H1 (cell line): ENCODE data around the gene IRGQ. TPM values are rescaled to one million over a fixed set of nuclear protein-coding genes. Genes with fewer than 3 reads are reported as not detected.

Experiments
- CTCF ChIA-PET: fragments of 300-600 bp; sonication (Branson Sonifier 250); formaldehyde crosslinking; loops from one replicate; lab custom pipeline; 2021; ENCODE audit not compliant: partially characterized antibody; lab: Charles Lee
- POLR2A ChIA-PET: fragments of 300-600 bp; sonication (Branson Sonifier 250); formaldehyde crosslinking; loops from one replicate; lab custom pipeline; 2021; ENCODE audit warnings: inconsistent platforms; ENCODE audit not compliant: partially characterized antibody; lab: Charles Lee
- DNase-seq, 2 experiments: peaks; one replicate each; pipeline versions ENCODE4 v3.0.0 to v3.0.0-alpha.2; 2010 to 2022; ENCODE audit warnings: low spot score in 2 of 2, low read depth in 1 of 2, mixed read lengths in 1 of 2
- FAIRE-seq: peaks from 2 replicates; lab custom pipeline; 2011; peaks lifted over from hg19 to GRCh38; lab: Jason Lieb, UNC
- H2AFZ ChIP-seq: 2 replicates; pipeline ENCODE4 v1.8.1; 2012; ENCODE audit warnings: low read length, inconsistent platforms
- H2AK5ac ChIP-seq: 2 replicates; pipeline ENCODE4 v1.6.1; 2013; ENCODE audit warnings: low read depth, low read length
- H2BK120ac ChIP-seq: replicated peaks from 2 replicates; pipeline ENCODE3; 2013; ENCODE audit warnings: low read depth, low read length, inconsistent platforms
- H2BK12ac ChIP-seq: 2 replicates; pipeline ENCODE4 v1.6.1; 2013; ENCODE audit warnings: low read depth, low read length
- H2BK15ac ChIP-seq: 2 replicates; pipeline ENCODE4 v1.6.1; 2013; ENCODE audit warnings: low read length
- H2BK20ac ChIP-seq: 2 replicates; pipeline ENCODE4 v1.6.1; 2013; ENCODE audit warnings: low read length
- H2BK5ac ChIP-seq: 2 replicates; pipeline ENCODE4 v1.6.1; 2013; ENCODE audit warnings: low read depth, low read length
- H3K14ac ChIP-seq: 2 replicates; pipeline ENCODE4 v1.6.1; 2013; ENCODE audit warnings: inconsistent platforms; ENCODE audit not compliant: insufficient read length
- H3K18ac ChIP-seq: 2 replicates; pipeline ENCODE4 v1.6.1; 2013; ENCODE audit warnings: low read length; ENCODE audit errors: extremely low read depth
- H3K23ac ChIP-seq: 2 replicates; pipeline ENCODE4 v1.6.1; 2013; ENCODE audit warnings: inconsistent platforms; ENCODE audit not compliant: insufficient read length
- H3K23me2 ChIP-seq: 2 replicates; pipeline ENCODE4 v1.6.1; 2013; ENCODE audit warnings: low read depth, low read length
- H3K27ac ChIP-seq: 2 replicates; pipeline ENCODE4 v1.6.1; 2011; ENCODE audit warnings: low read depth, low read length, inconsistent platforms
- H3K27me3 ChIP-seq, 4 experiments: replicated peaks in 1 of 4; 1 replicate in 1 of 4; 2 replicates in 3 of 4; pipeline versions ENCODE4 v1.6.1 to v1.8.1; 2011 to 2013; ENCODE audit warnings: low read length in 3 of 4, mild to moderate bottlenecking in 3 of 4, inconsistent platforms in 2 of 4, mixed read lengths in 2 of 4, moderate library complexity in 1 of 4; ENCODE audit not compliant: control insufficient read depth in 3 of 4, insufficient read depth in 3 of 4; ENCODE audit errors: extremely low read depth in 1 of 4
- H3K36me3 ChIP-seq, 4 experiments: 2 replicates each; pipeline versions ENCODE4 v1.6.1 to v1.8.1; 2011 to 2013; ENCODE audit warnings: mild to moderate bottlenecking in 4 of 4, low read length in 3 of 4, moderate library complexity in 2 of 4, control low read depth in 1 of 4, inconsistent platforms in 1 of 4; ENCODE audit not compliant: insufficient read depth in 4 of 4, control insufficient read depth in 2 of 4
- H3K4ac ChIP-seq: replicated peaks from 2 replicates; pipeline ENCODE3; 2013; ENCODE audit warnings: low read length, low read depth, mixed read lengths, inconsistent platforms; ENCODE audit not compliant: insufficient read length
- H3K4me1 ChIP-seq, 4 experiments: replicated peaks in 1 of 4; 1 replicate in 1 of 4; 2 replicates in 3 of 4; pipeline versions ENCODE4 v1.6.1 to v1.8.1; 2011 to 2013; ENCODE audit warnings: low read length in 3 of 4, inconsistent platforms in 2 of 4, mixed read lengths in 1 of 4; ENCODE audit not compliant: insufficient read depth in 4 of 4, control insufficient read depth in 3 of 4
- H3K4me2 ChIP-seq, 2 experiments: 2 replicates each; pipeline versions ENCODE4 v1.6.1 to v1.8.1; 2011 to 2013; ENCODE audit warnings: low read depth in 2 of 2, low read length in 2 of 2, control low read depth in 1 of 2, inconsistent platforms in 1 of 2, mild to moderate bottlenecking in 1 of 2; ENCODE audit not compliant: insufficient read depth in 1 of 2
- H3K4me3 ChIP-seq, 4 experiments: fragments of 200-600, 300-600 bp in 1 of 4; sonication (generic), shearing (Covaris generic), sonication (Bioruptor Twin) in 1 of 4; 2 replicates each; pipeline versions ENCODE4 v1.5.1 to v1.8.1; 2011 to 2016; ENCODE audit warnings: low read length in 4 of 4, low read depth in 3 of 4, control low read depth in 2 of 4, inconsistent platforms in 2 of 4, mild to moderate bottlenecking in 2 of 4, mixed read lengths in 1 of 4, moderate library complexity in 1 of 4; ENCODE audit not compliant: insufficient read depth in 2 of 4; ENCODE audit errors: extremely low read depth in 1 of 4
- H3K56ac ChIP-seq: replicated peaks from 2 replicates; pipeline ENCODE3; 2013; ENCODE audit warnings: low read depth, mild to moderate bottlenecking, mixed read lengths, low read length, inconsistent platforms; ENCODE audit not compliant: insufficient read length
- H3K79me1 ChIP-seq: 2 replicates; pipeline ENCODE4 v1.6.1; 2013; ENCODE audit warnings: low read depth, low read length, control low read depth
- H3K79me2 ChIP-seq, 2 experiments: 2 replicates each; pipeline versions ENCODE4 v1.6.1 to v1.8.1; 2012 to 2013; ENCODE audit warnings: low read length in 2 of 2, mild to moderate bottlenecking in 2 of 2, inconsistent platforms in 1 of 2; ENCODE audit not compliant: insufficient read depth in 2 of 2, control insufficient read depth in 1 of 2
- H3K9ac ChIP-seq, 4 experiments: replicated peaks in 1 of 4; 1 replicate in 1 of 4; 2 replicates in 3 of 4; pipeline versions ENCODE4 v1.6.1 to v1.8.1; 2011 to 2013; ENCODE audit warnings: low read depth in 3 of 4, low read length in 3 of 4, control low read depth in 2 of 4, mild to moderate bottlenecking in 2 of 4, moderate library complexity in 2 of 4, inconsistent platforms in 1 of 4; ENCODE audit errors: extremely low read depth in 1 of 4
- H3K9me3 ChIP-seq, 2 experiments: 2 replicates each; pipeline versions ENCODE4 v1.6.1 to v1.8.1; 2012 to 2013; ENCODE audit warnings: mild to moderate bottlenecking in 2 of 2, moderate library complexity in 2 of 2, control low read depth in 1 of 2, inconsistent platforms in 1 of 2, low read depth in 1 of 2, low read length in 1 of 2, mixed read lengths in 1 of 2; ENCODE audit not compliant: insufficient read depth in 2 of 2
- H4K20me1 ChIP-seq, 2 experiments: replicated peaks in 1 of 2; 2 replicates each; pipeline versions ENCODE3 to v1.8.1; 2011 to 2013; ENCODE audit warnings: inconsistent platforms in 2 of 2, low read length in 2 of 2, mild to moderate bottlenecking in 1 of 2; ENCODE audit not compliant: insufficient read depth in 2 of 2, control insufficient read depth in 1 of 2
- H4K5ac ChIP-seq: 2 replicates; pipeline ENCODE4 v1.6.1; 2013; ENCODE audit warnings: low read length, low read depth, mixed read lengths, inconsistent platforms; ENCODE audit not compliant: insufficient read length
- H4K8ac ChIP-seq: 2 replicates; pipeline ENCODE4 v1.8.0; 2013; ENCODE audit warnings: mild to moderate bottlenecking, moderate library complexity, low read length, inconsistent platforms; ENCODE audit not compliant: insufficient read depth; ENCODE audit errors: extremely low read depth
- H4K91ac ChIP-seq: replicated peaks from 2 replicates; pipeline ENCODE3; 2013; ENCODE audit warnings: low read length, mixed read lengths, inconsistent platforms; ENCODE audit not compliant: insufficient read length
- CHD1 ChIP-seq: IDR thresholded peaks from 2 replicates; pipeline ENCODE4 v1.6.1; 2012; ENCODE audit warnings: low read depth, low read length, improper control_type of control experiment
- CTBP2 ChIP-seq: IDR thresholded peaks from 2 replicates; pipeline ENCODE4 v1.7.0; 2011; ENCODE audit warnings: borderline replicate concordance, mild to moderate bottlenecking, moderate library complexity, mixed read lengths, low read length; ENCODE audit not compliant: insufficient read depth, insufficient read length
- EP300 ChIP-seq, 2 experiments: IDR thresholded peaks; 1 replicate in 1 of 2; 2 replicates in 1 of 2; pipeline ENCODE4 v1.6.1; 2011 to 2012; ENCODE audit warnings: low read depth in 2 of 2, low read length in 2 of 2, mild to moderate bottlenecking in 2 of 2, borderline replicate concordance in 1 of 2, inconsistent platforms in 1 of 2, moderate library complexity in 1 of 2
- polyA plus RNA-seq, 7 experiments: library from polyadenylated mRNA; depleted of rRNA in 3 of 7; stranded (reverse) in 5 of 7; unstranded in 2 of 7; fragments of >200 nt in 5 of 7; fragments of 200-250 nt in 2 of 7; gene quantifications; 1 replicate in 5 of 7; 2 replicates in 1 of 7; 4 replicates in 1 of 7; pipeline versions ENCODE4 v1.2.1 to v1.2.3, GENCODE V29; 2011 to 2013; ENCODE audit warnings: missing spikeins in 2 of 7, mixed read lengths in 2 of 7
- total RNA-seq: library from RNA; stranded (reverse); fragmentation: NEBNext Ultra II Directional; extraction: Animal tissue kit (Norgen Biotek cat#: 25700); gene quantifications from 2 replicates; pipeline ENCODE4 v1.2.1, GENCODE V29; 2021

Gene IRGQ
- total and polyA plus RNA-seq, 2 of the 8 experiments (the other 6 are each of a cell fraction or from before 2014, with no cell fraction given) = 16.0 to 42.9 TPM

DNA sequence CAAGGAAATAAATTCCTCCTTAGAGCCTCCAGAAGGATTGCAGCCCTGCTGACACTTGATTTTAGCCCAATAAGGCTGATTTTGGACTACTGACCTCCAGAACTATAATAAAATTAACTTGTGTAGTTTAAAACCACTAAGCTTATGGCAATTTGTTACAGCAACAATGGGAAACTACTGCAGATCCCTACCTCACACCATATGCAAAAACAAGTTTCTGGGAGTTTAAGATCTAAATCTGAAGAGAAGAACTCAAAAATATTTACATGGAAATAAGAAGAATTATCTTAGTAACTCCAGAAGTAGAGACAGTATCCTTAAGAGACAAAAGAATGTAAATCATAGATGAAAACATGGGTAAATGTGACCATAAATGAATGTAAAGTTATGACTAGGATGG is 57.0 kb downstream of the IRGQ start:
- POLR2A ChIA-PET = no interaction called here
- no peak overlapping the region for H3K18ac ChIP-seq
- FAIRE-seq = no peak

More for the DNA sequence above, 57.0 kb downstream of the IRGQ start:
- Histone ChIP-seq H3K4ac (no peak overlapping the region), H2AFZ (no peak overlapping the region), H3K36me3 (peaks cover 8 to 58% (median 35%) of the 10 kb centered on the region in 4 experiments; a peak in 7 of 8 replicates), H4K91ac (no peak overlapping the region), H3K27ac (no peak overlapping the region), H3K4me1 (peaks cover 0 to 10% (median 4%) of the 10 kb centered on the region in 4 experiments; a peak in 6 of 7 replicates), H2BK120ac (no peak overlapping the region), H3K9ac (no peak overlapping the region), H3K4me3 (no peak overlapping the region), H3K23me2 (0 out of 2 replicates have a peak, but pooled peaks cover 4% of the 10 kb centered on the region), H2BK15ac (no peak overlapping the region), H2BK5ac (no peak overlapping the region), H3K14ac (no peak overlapping the region), H2BK12ac (no peak overlapping the region), H3K56ac (no peak overlapping the region), H3K79me1 (no peaks in the 10 kb centered on the region), H4K20me1 (no peaks in the 10 kb centered on the region), H2BK20ac (no peak overlapping the region), H3K23ac (no peak overlapping the region), H3K4me2 (no peak overlapping the region), H3K27me3 (no peaks in the 10 kb centered on the region; a peak in 1 of 7 replicates), H3K9me3 (peaks cover 0 to 7% of the 10 kb centered on the region in 2 experiments; a peak in 1 of 4 replicates), H2AK5ac (no peak overlapping the region), H4K8ac (no peak overlapping the region), H4K5ac (no peak overlapping the region), H3K79me2 (no peaks in the 10 kb centered on the region)
- DNase-seq = no peak
- TF ChIP-seq CHD1 (no peak), CTBP2 (no peak), EP300 (IDR thresholded peaks at IDR 0.05; ENCODE audit: borderline replicate concordance in 1 of 2, low read depth in 2 of 2, low read length in 2 of 2) (no peak)
- CTCF ChIA-PET = interaction anchor here (1.0 to 8.0 kb wide), 3 partner anchors 16 to 113 kb away, joined by 3 to 122 read pairs (median 62); no protein-coding TSS in a partner anchor
